Measurements from ENCODE around the gene P2RX2.

The P2RX2 gene

DNA sequence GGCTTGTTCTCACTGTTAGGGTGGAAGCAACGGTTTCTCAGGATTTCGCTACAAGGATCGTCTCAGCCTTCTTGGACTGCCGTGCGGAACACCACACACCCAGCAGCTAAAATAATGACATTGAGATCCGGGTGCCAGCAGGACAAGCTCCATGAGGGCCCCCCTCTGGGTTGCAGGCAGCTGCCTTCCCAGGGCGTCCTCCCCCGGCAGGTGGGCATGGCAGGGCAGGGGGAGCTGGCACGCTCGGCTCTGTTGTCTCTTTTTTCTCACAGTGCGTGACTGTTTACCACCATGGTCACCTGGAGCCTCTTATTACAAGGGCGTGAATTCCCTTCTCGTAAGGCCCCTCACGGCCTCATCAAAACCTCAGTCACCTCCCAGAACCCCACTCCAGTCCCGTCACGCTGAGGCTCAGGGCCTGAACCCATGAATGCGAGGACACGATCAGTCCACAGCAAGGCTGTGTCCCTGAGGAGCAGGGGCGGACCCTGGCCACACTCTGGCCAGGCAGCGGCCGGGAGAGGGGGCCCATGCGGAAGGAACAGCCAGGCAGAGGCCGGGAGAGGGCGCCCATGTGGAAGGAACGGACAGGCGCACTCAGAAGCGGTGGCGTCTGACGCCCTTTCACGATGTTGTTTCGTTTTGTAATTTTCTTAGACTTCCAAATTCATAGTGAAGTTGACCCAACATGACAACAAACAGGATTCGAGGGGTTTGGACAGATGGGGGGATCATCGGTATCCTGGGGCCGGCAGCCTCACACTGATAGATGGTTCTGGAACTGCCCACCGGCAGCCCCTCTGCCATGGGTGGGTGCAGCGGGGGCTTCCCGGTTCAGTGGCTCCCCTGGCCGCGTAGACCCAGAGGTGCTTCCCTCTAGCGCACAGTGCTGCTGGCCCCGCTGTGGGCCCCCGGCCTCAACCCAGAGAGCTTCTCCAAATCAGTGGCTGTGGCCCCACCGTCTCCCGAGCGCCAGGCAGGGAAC lies 18.2 kb upstream of the P2RX2 start:
- Histone ChIP-seq H3K27ac (peak overlapping the region in 8 of 21 experiments; percentile 7 to 52 (median 38)), H3K4me3 (peak overlapping the region; percentile 7 to 43 (median 26))

GRCh38 chr12:132601171-132601883 lies 17.2 kb upstream of the P2RX2 start:
- peak overlapping the region in 5 of 7 experiments; percentile 21 to 43 (median 30) for H3K4me3 ChIP-seq

DNA sequence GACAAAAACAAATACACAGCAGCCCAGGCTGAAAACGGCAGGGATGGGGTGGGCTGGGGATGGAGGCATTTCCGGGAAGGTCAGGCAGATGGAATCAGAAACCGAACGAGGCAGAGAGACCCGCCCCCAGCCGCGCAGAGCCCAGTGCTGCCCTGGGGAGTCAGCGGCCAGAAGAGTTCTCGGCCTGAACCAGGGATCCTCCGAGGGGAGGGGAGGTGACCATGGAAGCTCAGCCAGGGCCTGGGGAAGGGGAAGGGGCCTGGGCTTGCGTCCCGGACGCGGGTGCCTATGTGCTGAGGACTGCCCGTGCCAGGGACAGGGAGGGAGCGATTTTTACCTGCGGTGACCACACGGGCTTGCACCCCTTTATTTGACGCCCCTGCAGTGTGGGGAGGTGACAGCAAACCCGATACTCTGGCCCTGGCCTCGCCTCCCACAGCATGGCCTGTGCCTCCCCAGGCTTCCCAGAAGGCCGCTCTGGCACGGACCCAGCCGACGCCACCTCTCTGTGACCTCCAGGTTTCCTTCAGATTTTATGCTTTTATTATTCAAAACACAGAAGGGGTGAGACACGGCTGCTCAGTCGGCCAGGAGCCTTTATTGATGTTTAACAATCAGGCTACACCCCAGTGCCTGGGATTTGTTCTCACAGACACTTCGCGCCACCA lies 15.9 kb upstream of the P2RX2 start:
- peak overlapping the region in 4 of 21 experiments; percentile 16 to 70 (median 44) for H3K27ac ChIP-seq

More at GRCh38 chr12:132601171-132601883, 17.2 kb upstream of the P2RX2 start:
- peak overlapping the region in 2 of 21 experiments; percentile 7 to 31 for H3K27ac ChIP-seq

DNA sequence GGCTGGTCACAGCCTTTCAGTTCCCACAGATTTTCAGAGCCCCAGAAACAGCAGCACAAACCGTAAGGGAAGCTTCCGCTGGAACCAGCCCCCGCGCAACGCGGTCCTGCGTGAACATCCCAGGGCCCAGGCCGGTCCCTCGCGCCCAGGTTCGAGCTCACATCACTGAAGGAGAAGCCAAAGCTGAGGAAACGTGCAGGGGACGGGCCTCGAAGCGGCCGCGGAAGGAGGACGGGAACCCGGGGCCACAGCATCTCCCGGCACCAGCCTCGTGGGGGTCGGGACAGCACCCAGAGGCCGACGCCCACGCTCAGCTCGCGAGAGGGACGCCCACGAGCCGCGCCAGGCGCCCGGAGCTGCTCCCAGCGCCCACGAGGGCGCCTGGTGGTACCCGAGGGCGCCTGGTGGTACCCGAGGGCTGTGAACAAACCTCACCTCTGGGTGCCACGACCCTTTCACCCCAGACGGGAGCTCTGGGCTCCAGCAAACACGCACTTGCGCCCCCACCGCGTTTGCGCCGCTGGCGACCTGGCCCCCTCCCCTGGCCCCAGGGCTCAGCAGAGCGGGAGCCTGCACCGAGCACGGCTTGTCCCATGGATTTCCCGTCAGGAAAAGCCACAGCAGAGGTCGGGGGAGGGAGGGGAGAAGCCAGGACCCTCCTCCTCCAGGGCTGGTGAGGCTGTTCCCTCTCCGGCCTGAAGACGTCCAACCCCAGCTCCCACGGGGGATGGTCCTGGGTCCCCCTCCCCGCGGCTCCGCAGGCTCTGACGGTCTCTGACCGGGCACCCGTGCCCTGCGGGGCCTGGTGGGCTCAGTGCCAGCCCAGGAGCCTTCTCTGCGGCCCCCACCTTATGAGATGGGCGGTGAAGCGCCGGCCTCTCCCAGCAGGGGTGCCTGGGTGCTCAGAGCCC lies 15.1 kb upstream of the P2RX2 start:
- H3K27ac ChIP-seq, result peak overlapping the region in 8 of 21 experiments; percentile 0 to 70 (median 22)
- H3K4me3 ChIP-seq, result peak overlapping the region in 3 of 7 experiments; percentile 2 to 30 (median 24)

More for the DNA sequence above, 15.9 kb upstream of the P2RX2 start:
- no peak overlapping the region for H3K4me3 ChIP-seq

- Histone ChIP-seq H3K4me3 (peak overlapping the region in 3 of 7 experiments; percentile 2 to 30 (median 24)), H3K27ac (peak overlapping the region in 6 of 21 experiments; percentile 12 to 70 (median 39))
Measured at GRCh38 chr12:132604151-132604618, 14.4 kb upstream of the P2RX2 start.

- H3K4me3 ChIP-seq, result no peak overlapping the region
- no peak overlapping the region for H3K27ac ChIP-seq
Measured at GRCh38 chr12:132604668-132605441, 13.7 kb upstream of the P2RX2 start.

- H3K27ac ChIP-seq, result no peak overlapping the region
Measured at GRCh38 chr12:132605892-132606291, 12.7 kb upstream of the P2RX2 start.

GRCh38 chr12:132606466-132606865 lies 12.1 kb upstream of the P2RX2 start:
- Histone ChIP-seq H3K4me3 (no peak overlapping the region), H3K27ac (no peak overlapping the region)

More at GRCh38 chr12:132605892-132606291, 12.7 kb upstream of the P2RX2 start:
- H3K4me3 ChIP-seq, result no peak overlapping the region

DNA sequence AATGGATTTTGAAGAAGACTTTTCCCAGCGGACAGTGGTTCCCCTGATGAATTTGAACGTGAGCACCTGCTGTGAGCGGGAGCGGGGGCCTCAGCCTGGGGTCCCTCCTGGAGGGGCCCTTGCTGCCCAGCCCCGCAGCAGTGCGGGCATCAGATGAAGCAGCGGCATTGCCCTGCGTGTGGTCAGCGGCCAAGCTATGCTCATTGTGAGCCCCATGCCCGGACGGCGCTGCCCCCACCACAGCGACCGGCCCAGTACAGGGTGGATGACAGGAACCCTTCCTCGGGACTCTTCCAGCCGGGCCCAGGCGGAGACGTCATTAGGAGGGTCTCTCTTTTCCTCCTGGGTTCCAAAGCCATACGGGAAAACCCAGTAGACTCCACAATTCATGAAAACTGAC lies 11.6 kb upstream of the P2RX2 start:
- H3K4me3 ChIP-seq, result no peak overlapping the region
- H3K27ac ChIP-seq, result no peak overlapping the region

DNA sequence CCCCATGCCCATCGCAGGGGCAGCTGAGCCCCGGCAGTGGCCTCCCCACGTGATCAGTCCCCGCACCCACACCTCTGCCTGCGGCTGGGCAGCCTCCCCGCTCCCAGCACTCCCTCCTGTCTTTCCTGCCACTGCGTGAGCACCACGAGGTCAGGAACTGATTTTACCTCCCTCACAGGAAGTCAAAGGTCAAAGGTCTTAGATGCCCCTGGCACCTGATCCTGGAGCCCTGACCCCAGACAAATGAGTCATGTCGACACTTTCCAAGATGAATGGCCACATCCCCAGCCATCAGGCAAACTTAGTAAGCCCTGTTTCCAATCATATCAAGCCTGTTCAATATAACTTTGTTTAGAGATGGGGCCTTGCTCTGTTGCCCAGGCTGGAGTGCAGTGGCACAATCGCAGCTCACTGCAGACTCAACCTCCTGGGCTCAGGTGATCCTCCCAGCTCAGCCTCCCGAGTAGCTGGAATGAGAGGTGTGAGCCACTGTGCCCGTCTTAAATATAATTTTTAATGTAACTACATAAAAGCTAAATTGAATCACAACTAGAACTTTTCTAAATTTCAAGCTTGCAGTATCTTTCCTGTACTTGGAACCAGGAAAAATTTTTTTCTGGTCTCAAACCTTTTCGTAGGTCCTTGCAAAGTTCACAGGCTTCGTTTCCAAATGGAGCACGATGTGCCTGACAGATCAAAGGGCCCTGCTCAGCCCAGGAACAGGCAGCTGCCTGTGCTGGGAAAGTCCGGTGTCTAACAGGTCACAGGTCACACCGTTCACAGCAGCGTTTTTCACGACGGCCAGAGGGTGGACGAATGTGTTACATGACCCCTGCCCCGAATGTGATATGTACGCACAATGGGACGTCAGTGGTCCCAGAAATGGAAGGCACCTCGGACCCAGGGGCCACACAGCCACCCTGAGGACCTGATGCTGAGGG lies 10.1 kb upstream of the P2RX2 start:
- H3K4me3 ChIP-seq, result no peak overlapping the region
- no peak overlapping the region for H3K27ac ChIP-seq

- Histone ChIP-seq H3K4me3 (no peak within 1 kb of the TSS), H3K27ac (no peak within 1 kb of the TSS)
Measured at GRCh38 chr12:132610051-132610759, 8.4 kb upstream of the P2RX2 start, which contains the start of gene LRCOL1. LRCOL1 (minus strand) TSS chr12:132610582; CDS start chr12:132606251, 4,331 bp downstream.

- no peak overlapping the region for H3K4me3 ChIP-seq
Measured at GRCh38 chr12:132610866-132611602, 7.5 kb upstream of the P2RX2 start.

DNA sequence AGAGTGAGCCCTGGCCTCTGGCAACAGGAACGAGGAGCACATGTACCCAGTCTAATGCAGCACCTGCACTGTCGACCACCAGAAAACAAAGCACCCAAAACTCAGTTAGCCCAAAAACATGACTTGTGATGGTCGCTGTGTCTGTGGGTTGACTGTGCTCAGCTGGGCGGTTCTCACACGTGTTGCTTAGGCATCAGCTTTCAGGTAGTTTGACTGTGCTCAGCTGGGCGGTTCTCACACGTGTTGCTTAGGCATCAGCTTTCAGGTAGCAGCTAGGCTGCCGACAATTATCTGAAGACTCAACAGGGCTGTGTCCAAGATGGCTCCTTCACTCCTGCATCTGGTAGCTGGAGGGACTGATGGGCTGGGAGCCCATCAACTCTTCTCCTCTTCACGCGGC lies 7.0 kb upstream of the P2RX2 start:
- Histone ChIP-seq H3K27ac (no peak overlapping the region), H3K4me3 (no peak overlapping the region)

More at GRCh38 chr12:132610866-132611602, 7.5 kb upstream of the P2RX2 start:
- H3K27ac ChIP-seq, result no peak overlapping the region

DNA sequence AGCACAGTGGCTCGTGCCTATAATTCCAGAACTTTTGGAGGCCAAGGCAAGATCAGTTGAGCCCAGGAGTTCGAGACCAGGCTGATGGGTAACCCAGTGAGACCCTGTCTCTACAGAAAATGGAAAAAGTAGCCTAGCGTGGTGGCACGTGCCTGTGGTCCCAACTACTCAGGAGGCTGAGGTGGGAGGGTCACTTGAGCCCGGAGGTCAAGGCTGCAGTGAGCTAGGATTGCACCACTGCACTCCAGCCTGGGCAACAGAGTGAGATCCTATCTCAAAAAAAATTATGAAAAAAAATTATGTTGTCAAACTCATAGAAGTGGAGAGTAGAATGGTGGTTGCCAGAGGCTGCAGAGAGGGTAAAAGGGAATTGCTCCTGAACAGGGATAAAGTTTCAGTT lies 4.5 kb upstream of the P2RX2 start:
- Histone ChIP-seq H3K27ac (no peak overlapping the region), H3K4me3 (no peak overlapping the region)

DNA sequence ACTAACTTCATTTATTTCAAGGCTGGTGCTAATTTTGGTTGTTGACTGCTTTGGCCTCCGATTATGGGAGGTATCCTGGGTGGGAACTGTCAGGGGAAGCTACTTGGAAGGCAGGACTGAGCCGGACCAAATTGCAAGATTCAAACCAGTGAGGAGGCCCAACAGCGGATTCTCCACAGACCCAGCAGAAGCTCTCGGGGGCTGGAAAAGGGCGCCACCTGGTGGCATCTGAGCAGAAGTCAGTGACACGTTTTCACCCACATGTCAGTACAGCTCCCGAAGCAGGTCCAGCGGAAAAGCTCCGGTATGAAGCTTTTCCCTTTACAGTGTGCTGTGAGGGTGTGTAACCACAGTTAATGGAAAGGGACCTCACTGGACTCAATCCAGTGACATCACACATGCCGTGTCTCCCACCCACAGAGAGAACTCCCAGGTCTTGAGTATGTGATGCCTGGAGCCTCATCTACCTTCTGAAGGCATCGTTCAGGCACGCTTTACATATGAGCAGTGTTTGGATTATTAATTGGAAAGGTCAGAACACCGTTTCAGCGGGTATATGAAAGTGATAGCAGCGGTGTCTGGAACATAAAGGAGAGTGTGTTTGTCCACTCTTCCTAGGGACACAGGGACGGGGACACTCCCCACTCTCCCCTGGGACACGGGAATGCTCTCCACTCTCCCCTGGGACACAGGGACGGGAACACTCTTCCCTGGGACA lies 3.6 kb upstream of the P2RX2 start:
- Histone ChIP-seq H3K4me3 (no peak overlapping the region), H3K27ac (no peak overlapping the region)
